ENCODE data around the gene SLC26A8. TPM values are rescaled to one million over a fixed set of nuclear protein-coding genes. Genes with fewer than 3 reads are reported as not detected.

Gene SLC26A8, protein sequence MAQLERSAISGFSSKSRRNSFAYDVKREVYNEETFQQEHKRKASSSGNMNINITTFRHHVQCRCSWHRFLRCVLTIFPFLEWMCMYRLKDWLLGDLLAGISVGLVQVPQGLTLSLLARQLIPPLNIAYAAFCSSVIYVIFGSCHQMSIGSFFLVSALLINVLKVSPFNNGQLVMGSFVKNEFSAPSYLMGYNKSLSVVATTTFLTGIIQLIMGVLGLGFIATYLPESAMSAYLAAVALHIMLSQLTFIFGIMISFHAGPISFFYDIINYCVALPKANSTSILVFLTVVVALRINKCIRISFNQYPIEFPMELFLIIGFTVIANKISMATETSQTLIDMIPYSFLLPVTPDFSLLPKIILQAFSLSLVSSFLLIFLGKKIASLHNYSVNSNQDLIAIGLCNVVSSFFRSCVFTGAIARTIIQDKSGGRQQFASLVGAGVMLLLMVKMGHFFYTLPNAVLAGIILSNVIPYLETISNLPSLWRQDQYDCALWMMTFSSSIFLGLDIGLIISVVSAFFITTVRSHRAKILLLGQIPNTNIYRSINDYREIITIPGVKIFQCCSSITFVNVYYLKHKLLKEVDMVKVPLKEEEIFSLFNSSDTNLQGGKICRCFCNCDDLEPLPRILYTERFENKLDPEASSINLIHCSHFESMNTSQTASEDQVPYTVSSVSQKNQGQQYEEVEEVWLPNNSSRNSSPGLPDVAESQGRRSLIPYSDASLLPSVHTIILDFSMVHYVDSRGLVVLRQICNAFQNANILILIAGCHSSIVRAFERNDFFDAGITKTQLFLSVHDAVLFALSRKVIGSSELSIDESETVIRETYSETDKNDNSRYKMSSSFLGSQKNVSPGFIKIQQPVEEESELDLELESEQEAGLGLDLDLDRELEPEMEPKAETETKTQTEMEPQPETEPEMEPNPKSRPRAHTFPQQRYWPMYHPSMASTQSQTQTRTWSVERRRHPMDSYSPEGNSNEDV
- under 1 TPM; 0.09 to 0.33 TPM for total RNA-seq
- polyA plus RNA-seq = under 1 TPM; 0.03 to 0.26 TPM

DNA sequence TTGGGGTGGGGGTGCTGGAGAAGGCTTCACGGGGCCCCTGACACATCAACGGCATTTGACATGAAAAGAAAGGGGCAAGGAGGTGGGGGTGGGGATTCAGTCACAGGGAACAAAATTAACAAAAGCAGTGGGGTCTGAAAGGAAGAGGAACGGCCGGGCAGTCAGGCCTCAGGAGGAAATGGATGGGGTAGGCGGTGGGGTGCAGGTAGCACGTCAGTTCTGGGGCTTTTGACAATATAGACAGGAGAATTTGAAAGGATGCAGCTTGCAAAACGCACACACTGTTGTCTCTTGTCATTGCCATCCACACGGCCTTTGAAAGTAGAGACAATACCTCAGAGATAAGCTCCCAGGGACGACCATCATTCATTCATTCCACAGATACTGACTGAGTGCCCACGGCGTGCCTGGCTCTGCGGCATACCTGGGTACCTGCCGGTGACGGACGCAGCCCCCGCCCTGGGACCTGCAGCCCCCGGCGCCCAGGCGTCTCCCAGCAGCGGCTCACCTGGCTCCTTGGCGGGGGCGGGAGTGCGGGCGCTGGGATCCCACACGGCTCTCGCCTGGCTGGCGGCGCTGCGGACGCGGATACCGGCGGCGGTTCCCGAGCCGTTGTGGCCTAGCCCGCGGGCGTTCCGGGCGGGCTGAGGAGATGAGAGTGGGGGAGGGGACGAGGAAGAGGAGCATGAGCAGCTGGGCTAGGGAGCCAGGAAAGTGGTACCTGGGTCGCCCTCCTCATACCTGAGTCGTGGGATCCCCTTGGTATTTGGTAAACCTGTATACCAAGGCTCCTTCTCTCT is at the start of gene SLC26A8:
Gene SLC26A8 (minus strand): TSS at position 646 of the 800 bp plus-strand sequence. CDS start 4,934 bp downstream, outside the sequence.
- H3K27me3 ChIP-seq (ENCODE audit: control insufficient read depth in 4 of 4, insufficient read depth in 4 of 4, low read length in 3 of 4) = no peaks in the 10 kb centered on the region
- TF ChIP-seq JUND (IDR thresholded peaks at IDR 0.05) = no peak
- TF ChIP-seq, protein P1, sequence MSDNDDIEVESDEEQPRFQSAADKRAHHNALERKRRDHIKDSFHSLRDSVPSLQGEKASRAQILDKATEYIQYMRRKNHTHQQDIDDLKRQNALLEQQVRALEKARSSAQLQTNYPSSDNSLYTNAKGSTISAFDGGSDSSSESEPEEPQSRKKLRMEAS (IDR thresholded peaks at IDR 0.05) = no peak
- no peak for TF ChIP-seq YY1 (IDR thresholded peaks at IDR 0.05)
- no peak for TF ChIP-seq HNF4G (IDR thresholded peaks at IDR 0.05)
- TF ChIP-seq NR2F2 (IDR thresholded peaks at IDR 0.05) = no peak
- no peak for TF ChIP-seq HNF4A (conservative IDR thresholded peaks at IDR 0.05)
- TF ChIP-seq RAD21 (IDR thresholded peaks at IDR 0.05) = no peak
- no peak for TF ChIP-seq TAF1 (conservative IDR thresholded peaks at IDR 0.05)
- no peaks in the 10 kb centered on the region for H3K36me3 ChIP-seq (ENCODE audit: control insufficient read depth in 4 of 4, insufficient read depth in 3 of 4, low read depth in 1 of 4, low read length in 3 of 4)
- H3K27ac ChIP-seq (ENCODE audit: low read depth in 1 of 2, low read length in 2 of 2) = no peak within 1 kb of the TSS
- WGBS = 35% methylated on average over 44 of the region's 44 CpGs
- no peak for DNase-seq (ENCODE audit: low spot score)
- no peak within 1 kb of the TSS for H3K9ac ChIP-seq (ENCODE audit: low read depth in 1 of 2, low read length in 2 of 2)
- no peaks in the 10 kb centered on the region for H3K9me3 ChIP-seq (ENCODE audit: control insufficient read depth in 4 of 4, low read length in 3 of 4)
- H3K4me1 ChIP-seq (ENCODE audit: control insufficient read depth in 4 of 4, insufficient read depth in 4 of 4, low read length in 3 of 4) = no peaks in the 10 kb centered on the region
- no peak within 1 kb of the TSS for H3K4me3 ChIP-seq (ENCODE audit: low read depth in 1 of 3, low read length in 3 of 3)

DNA sequence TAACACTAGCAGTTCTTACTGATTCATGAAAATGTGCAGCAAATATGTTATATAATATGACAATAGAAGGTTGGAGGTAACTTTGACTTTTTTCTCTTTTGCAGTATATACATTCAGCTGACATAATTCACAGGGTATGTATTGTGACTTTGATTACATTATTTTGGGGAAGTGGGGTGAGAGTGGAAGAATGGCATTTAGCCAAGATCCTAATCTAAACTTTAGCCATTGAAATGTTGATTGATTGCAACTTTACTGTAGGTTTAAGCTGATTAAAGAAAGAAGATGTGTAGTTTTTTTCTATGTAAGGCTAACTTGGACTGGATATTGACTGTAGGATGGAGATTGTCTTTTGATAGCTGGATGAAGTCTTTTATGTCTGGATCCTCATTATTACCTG is 49.1 kb upstream of the SLC26A8 start:
- Histone ChIP-seq H3K36me3 (ENCODE audit: control insufficient read depth in 4 of 4, insufficient read depth in 3 of 4, low read depth in 1 of 4, low read length in 3 of 4) (peaks cover 0 to 9% (median 4%) of the 10 kb centered on the region in 4 donors), H3K9me3 (ENCODE audit: control insufficient read depth in 4 of 4, low read length in 3 of 4) (no peaks in the 10 kb centered on the region), H3K27ac (ENCODE audit: low read depth in 1 of 2, low read length in 2 of 2) (no peak overlapping the region), H3K4me3 (ENCODE audit: low read depth in 1 of 3, low read length in 3 of 3) (no peak overlapping the region), H3K9ac (ENCODE audit: low read depth in 1 of 2, low read length in 2 of 2) (no peak overlapping the region), H3K27me3 (ENCODE audit: control insufficient read depth in 4 of 4, insufficient read depth in 4 of 4, low read length in 3 of 4) (no peaks in the 10 kb centered on the region), H3K4me1 (ENCODE audit: control insufficient read depth in 4 of 4, insufficient read depth in 4 of 4, low read length in 3 of 4) (peaks cover 4 to 13% (median 7%) of the 10 kb centered on the region in 4 donors)
- no peak for DNase-seq (ENCODE audit: low spot score)
- no peak for TF ChIP-seq RXRA (IDR thresholded peaks at IDR 0.05)
- no peak for TF ChIP-seq SP1 (IDR thresholded peaks at IDR 0.05)
- no peak for TF ChIP-seq YY1 (IDR thresholded peaks at IDR 0.05)
- no peak for TF ChIP-seq HNF4G (IDR thresholded peaks at IDR 0.05)
- TF ChIP-seq, protein P2, sequence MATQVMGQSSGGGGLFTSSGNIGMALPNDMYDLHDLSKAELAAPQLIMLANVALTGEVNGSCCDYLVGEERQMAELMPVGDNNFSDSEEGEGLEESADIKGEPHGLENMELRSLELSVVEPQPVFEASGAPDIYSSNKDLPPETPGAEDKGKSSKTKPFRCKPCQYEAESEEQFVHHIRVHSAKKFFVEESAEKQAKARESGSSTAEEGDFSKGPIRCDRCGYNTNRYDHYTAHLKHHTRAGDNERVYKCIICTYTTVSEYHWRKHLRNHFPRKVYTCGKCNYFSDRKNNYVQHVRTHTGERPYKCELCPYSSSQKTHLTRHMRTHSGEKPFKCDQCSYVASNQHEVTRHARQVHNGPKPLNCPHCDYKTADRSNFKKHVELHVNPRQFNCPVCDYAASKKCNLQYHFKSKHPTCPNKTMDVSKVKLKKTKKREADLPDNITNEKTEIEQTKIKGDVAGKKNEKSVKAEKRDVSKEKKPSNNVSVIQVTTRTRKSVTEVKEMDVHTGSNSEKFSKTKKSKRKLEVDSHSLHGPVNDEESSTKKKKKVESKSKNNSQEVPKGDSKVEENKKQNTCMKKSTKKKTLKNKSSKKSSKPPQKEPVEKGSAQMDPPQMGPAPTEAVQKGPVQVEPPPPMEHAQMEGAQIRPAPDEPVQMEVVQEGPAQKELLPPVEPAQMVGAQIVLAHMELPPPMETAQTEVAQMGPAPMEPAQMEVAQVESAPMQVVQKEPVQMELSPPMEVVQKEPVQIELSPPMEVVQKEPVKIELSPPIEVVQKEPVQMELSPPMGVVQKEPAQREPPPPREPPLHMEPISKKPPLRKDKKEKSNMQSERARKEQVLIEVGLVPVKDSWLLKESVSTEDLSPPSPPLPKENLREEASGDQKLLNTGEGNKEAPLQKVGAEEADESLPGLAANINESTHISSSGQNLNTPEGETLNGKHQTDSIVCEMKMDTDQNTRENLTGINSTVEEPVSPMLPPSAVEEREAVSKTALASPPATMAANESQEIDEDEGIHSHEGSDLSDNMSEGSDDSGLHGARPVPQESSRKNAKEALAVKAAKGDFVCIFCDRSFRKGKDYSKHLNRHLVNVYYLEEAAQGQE (IDR thresholded peaks at IDR 0.05) = no peak
- TF ChIP-seq, protein P3, sequence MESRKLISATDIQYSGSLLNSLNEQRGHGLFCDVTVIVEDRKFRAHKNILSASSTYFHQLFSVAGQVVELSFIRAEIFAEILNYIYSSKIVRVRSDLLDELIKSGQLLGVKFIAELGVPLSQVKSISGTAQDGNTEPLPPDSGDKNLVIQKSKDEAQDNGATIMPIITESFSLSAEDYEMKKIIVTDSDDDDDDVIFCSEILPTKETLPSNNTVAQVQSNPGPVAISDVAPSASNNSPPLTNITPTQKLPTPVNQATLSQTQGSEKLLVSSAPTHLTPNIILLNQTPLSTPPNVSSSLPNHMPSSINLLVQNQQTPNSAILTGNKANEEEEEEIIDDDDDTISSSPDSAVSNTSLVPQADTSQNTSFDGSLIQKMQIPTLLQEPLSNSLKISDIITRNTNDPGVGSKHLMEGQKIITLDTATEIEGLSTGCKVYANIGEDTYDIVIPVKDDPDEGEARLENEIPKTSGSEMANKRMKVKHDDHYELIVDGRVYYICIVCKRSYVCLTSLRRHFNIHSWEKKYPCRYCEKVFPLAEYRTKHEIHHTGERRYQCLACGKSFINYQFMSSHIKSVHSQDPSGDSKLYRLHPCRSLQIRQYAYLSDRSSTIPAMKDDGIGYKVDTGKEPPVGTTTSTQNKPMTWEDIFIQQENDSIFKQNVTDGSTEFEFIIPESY (IDR thresholded peaks at IDR 0.05) = no peak
- TF ChIP-seq, protein P4, sequence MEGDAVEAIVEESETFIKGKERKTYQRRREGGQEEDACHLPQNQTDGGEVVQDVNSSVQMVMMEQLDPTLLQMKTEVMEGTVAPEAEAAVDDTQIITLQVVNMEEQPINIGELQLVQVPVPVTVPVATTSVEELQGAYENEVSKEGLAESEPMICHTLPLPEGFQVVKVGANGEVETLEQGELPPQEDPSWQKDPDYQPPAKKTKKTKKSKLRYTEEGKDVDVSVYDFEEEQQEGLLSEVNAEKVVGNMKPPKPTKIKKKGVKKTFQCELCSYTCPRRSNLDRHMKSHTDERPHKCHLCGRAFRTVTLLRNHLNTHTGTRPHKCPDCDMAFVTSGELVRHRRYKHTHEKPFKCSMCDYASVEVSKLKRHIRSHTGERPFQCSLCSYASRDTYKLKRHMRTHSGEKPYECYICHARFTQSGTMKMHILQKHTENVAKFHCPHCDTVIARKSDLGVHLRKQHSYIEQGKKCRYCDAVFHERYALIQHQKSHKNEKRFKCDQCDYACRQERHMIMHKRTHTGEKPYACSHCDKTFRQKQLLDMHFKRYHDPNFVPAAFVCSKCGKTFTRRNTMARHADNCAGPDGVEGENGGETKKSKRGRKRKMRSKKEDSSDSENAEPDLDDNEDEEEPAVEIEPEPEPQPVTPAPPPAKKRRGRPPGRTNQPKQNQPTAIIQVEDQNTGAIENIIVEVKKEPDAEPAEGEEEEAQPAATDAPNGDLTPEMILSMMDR (IDR thresholded peaks at IDR 0.05; ENCODE audit: low read depth, low read length, missing input control) = no peak
- no peak for TF ChIP-seq GABPA (IDR thresholded peaks at IDR 0.05 in 1 of 2, conservative IDR thresholded peaks at IDR 0.05 in 1 of 2)
- TF ChIP-seq RAD21 (IDR thresholded peaks at IDR 0.05) = no peak
- no peak for TF ChIP-seq JUND (IDR thresholded peaks at IDR 0.05)
- no peak for TF ChIP-seq EGR1 (IDR thresholded peaks at IDR 0.05; ENCODE audit: low read depth in 2 of 2)
- TF ChIP-seq FOXA1 (IDR thresholded peaks at IDR 0.05) = no peak
- TF ChIP-seq, protein P1 (IDR thresholded peaks at IDR 0.05) = no peak
- TF ChIP-seq, protein P5, sequence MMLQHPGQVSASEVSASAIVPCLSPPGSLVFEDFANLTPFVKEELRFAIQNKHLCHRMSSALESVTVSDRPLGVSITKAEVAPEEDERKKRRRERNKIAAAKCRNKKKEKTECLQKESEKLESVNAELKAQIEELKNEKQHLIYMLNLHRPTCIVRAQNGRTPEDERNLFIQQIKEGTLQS (IDR thresholded peaks at IDR 0.05) = no peak

Measured in liver (tissue), 9 donors.